ENCODE results near the gene CARS2.
"Not testable (repeated sequence)": the region's sequence is repeated elsewhere in the genome, so short reads cannot be mapped to it uniquely, and the experiment has no call there.

The CARS2 gene

DNA sequence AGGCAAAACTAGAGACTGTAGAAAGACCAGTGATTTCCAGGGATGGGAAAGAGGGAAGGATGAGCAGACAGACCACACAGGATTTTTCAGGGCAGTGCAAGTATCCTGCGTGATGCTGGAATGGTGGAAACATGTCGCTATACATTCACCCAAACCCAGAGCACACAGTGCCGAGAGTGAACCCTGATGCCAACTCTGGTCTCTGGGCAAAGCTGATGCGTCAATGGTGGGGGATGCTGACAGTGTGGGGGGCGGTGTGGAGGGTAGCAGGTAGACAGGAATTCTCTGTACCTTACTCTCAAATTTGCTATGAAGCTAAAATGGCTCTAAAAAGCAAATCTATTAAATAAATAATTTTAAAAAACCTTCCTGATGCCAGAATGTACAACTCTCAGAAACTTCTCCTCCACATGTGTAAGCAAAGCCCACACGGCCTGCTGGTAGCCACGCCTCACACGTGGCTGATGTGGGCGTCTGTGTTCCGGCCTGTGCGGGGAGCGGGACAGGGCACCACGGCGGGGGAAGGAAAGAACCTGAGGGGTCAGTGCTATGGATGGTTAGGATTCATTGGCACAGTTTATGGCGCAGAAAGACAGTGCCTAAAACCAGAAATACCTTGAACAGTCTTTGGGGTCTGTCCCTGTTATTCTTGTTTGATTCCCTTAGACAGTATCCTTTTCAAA lies 23.9 kb downstream of the CARS2 start:
- no peak for DNase-seq

DNA sequence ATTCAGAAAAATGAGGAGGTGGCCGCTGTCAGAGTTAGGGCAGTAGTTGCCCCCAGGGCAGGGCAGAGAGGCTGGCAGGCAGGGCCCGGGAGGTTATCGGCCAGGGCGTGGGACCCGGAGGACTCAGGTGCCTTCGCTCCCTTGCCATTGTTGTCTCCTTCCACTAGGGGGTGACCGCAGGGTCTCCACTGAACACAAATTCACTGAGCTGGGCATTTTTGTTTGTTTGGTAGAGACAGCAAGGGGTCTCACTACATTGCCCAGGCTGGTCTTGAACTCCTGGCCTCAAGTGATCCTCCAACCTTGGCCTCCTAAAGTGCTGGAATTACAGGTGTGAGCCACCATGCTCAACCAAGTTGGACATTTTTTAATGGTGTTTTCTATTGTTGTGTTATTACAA lies 25.1 kb downstream of the CARS2 start:
- DNase-seq = peak; percentile 6 to 32

DNA sequence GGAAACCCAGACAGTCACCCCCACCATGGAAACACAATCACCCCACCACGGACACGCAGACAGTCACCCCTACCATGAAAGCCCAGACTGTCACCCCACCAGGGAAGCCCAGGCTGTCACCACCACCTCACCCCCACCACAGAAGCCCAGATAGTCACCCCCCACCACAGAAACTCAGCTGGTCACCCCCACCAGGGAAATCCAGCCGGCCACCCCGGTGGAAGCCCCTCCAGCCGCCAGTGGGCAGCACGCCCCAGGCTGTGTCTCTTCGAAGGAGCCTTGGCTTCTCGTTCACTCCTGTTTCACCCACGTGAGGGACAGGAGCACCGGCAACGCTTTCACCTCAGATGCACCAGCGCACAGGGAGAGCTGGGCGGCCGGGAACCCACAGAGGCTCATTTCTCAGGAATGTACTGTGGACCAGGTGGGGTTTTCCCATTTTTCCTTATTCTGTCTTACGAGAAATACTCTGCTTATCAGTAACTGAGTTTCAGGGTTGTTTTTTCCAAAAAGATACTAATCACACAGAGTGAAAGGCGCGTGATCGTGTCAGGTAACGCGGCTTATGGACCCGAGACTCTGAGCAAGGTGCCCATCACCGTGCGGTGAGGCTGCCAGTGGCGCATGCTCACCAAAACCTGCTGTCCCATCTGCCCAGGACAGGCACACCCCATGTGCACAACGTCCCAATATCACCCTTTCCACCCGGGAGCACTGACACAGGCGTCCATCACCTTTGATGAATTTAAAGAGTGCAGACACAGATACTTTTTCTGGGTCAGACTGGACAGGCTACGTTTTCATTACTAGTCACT lies 28.0 kb downstream of the CARS2 start:
- no peak for DNase-seq

GRCh38 chr13:110676595-110677587 lies 29.0 kb downstream of the CARS2 start:
- DNase-seq = no peak

DNA sequence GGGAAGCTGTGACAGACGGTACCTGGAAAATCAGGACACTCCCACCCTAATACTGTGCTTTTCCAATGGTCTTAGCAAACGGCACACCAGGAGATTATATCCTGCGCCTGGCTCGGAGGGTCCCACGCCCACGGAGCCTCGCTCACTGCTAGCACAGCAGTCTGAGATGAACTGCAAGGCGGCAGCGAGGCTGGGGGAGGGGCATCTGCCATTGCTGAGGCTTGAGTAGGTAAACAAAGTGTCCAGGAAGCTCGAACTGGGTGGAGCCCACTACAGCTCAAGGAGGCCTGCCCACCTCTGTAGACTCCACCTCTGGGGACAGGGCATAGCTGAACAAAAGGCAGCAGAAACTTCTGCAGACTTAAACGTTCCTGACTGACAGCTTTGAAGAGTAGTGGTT lies 36.1 kb downstream of the CARS2 start:
- DNase-seq = not testable (repeated sequence)

- DNase-seq = no peak
These were observed 36.9 kb downstream of the CARS2 start for GRCh38 chr13:110669036-110669435.

DNA sequence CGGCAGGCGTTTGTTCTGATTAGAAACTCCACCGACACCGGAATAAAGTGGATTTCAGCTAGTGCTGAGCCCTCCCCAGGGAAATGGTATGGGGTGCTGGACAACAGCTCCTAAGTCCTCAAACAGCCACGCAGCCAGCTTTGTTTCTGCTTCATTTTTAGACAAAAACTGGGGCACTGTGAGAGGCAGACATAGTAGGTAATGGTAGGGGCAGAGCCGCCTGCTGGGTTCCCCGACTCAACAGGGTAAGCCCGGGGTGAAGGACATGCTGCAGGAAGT lies 39.7 kb downstream of the CARS2 start:
- no peak for DNase-seq

GRCh38 chr13:110665491-110666254 lies 40.2 kb downstream of the CARS2 start:
- no peak for DNase-seq

DNA sequence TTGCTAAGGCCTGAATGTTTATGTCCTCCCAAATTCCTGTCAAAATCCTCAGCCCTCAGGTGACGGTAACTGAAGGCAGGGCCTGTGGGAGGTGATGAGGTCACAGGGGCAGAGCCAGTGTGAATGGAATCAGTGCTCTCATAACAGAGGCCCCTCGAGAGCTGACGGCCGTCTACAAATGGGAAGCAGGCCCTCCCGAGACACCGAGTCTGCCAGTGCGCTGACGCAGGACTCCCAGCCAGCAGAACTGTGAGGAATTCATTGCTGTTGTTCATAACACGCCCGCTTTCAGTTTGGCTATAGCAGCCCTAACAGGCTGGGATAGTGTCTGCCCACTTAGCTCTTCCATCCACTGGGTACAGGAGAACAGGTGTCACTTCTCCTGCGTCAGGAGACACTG lies 41.2 kb downstream of the CARS2 start:
- no peak for DNase-seq

- DNase-seq = no peak
These were observed 41.9 kb downstream of the CARS2 start for GRCh38 chr13:110664041-110664440.

DNA sequence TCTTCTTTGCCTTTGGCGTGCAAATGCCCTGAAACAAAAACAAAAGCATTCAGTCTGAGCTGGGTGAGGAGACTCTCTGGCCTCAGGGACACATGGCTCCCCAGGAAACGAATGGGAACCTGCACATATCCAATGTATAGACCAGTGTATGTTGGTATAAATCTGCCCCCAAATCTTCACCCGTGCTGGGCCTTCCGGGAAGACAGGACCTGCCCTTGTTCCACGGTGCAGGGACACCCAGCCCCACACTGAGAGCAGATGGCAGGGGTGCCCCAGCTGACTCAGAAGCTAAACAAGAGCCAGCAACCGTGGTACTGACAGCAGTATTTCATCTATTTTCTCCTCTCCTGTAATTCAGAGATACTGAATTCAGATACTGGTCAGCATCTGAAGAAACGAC lies 42.4 kb downstream of the CARS2 start:
- DNase-seq = no peak

GRCh38 chr13:110662777-110663443 lies 43.0 kb downstream of the CARS2 start:
- DNase-seq = no peak

DNA sequence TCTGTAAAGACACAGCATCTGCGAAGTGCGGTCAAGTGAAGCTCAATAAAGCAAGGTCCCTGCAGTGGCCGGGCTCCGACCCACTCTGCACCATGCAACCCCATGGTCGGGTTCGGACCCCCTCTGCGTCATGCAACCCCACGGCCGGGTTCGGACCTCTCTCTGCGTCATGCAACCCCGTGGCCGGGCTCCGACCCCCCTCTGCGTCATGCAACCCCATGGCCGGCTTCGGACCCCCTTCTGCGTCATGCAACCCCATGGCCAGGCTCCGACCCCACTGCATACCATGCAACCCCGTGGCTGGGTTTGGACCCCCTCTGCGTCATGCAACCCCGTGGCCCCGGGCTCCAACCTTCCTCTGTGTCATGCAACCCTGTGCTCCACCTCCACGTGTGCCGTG lies 43.8 kb downstream of the CARS2 start:
- DNase-seq = no peak

GRCh38 chr13:110661256-110661655 lies 44.7 kb downstream of the CARS2 start:
- DNase-seq = no peak

DNA sequence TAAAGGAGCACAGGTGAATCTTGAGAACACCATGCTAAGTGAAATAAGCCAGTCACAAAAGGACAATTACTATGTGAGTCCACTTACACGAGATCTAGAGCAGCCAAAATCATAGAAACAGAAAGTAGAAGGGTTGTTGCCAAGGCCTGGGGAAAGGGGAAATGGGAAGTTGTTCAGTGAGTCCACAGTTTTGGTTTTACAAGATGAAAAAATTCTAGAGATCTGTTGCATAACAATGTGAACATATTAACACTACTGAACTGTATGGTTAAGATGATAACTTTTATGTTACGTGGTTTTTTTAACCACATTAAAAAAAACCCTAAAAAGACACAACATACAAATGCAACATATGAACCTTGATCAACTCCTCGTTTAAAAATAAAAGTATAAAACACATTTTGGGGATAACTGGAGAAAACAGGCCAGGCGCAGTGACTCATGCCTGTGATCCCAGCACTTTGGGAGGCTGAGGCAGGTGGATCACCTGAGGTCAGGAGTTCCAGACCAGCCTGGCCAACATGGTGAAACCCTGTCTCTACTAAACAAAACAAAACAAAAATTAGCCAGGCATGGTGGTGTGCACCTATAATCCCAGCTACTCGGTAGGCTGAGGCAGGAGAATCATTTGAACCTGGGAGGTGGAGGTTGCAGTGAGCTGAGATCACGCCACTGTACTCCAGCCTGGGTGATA lies 47.6 kb downstream of the CARS2 start:
- DNase-seq = peak; percentile 63 to 66

DNA sequence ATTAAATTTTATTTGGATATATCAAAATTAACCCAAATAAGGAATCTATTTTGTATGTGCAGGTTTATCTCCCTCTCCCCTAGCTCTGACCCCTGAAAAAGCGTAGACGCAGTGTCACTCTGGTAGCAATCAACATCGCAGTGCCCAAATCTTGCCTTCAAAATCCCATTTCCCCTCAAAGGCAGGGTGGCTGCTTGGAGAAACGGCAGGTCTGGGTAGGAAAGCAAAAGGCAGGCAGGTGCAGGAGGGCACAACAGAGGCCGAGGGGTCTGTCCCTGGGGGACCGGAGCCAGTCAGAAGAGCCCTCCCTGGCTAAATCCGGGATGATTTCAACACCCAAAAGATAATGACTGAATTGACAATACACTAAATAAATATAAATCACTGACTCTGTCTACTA lies 48.7 kb downstream of the CARS2 start:
- no peak for DNase-seq

DNA sequence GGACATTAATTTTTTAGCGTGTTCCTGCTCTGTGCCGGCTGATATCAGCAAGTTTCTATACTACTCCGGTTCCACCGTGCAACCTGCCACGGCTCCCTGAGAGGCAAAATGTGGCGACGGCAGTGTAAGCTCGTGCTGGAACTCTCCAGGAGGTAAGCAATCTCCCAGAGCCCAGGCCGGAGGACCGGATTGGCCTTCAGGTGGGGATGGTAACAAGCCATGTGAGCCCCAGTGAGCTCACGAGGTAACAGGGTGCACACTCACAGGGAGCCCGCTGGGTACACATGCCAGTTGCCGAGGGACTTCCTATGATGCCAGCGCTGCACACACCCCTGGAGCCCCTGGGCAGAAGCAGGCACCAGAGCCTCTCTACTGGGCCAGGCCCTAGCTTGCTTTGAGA lies 52.1 kb downstream of the CARS2 start:
- DNase-seq = no peak

- no peak for DNase-seq
These were observed 52.6 kb downstream of the CARS2 start for GRCh38 chr13:110653271-110653670.

- DNase-seq = no peak
These were observed 53.2 kb downstream of the CARS2 start for GRCh38 chr13:110652764-110653163.

GRCh38 chr13:110652231-110652730 lies 53.6 kb downstream of the CARS2 start:
- DNase-seq = no peak

GRCh38 chr13:110651726-110652230 lies 54.1 kb downstream of the CARS2 start:
- no peak for DNase-seq
